ENCODE data around the gene CFAP300. TPM values are rescaled to one million over a fixed set of nuclear protein-coding genes. Genes with fewer than 3 reads are reported as not detected.

Gene CFAP300
- total RNA-seq, 1 donor from 2014 or later, result not detected

- Histone ChIP-seq H3K4me3 (no peak overlapping the region), H3K27me3 (no peaks in the 10 kb centered on the region), H3K27ac (no peak overlapping the region), H3K36me3 (no peaks in the 10 kb centered on the region), H3K9me3 (no peaks in the 10 kb centered on the region), H3K4me1 (no peaks in the 10 kb centered on the region)
- intact Hi-C loops (cut with DNase I), result no loop called here
- TF ChIP-seq, protein P1, sequence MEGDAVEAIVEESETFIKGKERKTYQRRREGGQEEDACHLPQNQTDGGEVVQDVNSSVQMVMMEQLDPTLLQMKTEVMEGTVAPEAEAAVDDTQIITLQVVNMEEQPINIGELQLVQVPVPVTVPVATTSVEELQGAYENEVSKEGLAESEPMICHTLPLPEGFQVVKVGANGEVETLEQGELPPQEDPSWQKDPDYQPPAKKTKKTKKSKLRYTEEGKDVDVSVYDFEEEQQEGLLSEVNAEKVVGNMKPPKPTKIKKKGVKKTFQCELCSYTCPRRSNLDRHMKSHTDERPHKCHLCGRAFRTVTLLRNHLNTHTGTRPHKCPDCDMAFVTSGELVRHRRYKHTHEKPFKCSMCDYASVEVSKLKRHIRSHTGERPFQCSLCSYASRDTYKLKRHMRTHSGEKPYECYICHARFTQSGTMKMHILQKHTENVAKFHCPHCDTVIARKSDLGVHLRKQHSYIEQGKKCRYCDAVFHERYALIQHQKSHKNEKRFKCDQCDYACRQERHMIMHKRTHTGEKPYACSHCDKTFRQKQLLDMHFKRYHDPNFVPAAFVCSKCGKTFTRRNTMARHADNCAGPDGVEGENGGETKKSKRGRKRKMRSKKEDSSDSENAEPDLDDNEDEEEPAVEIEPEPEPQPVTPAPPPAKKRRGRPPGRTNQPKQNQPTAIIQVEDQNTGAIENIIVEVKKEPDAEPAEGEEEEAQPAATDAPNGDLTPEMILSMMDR (IDR thresholded peaks at IDR 0.05), result no peak
- DNase-seq (ENCODE audit: low spot score in 2 of 2), result no peak
Observed at GRCh38 chr11:102062106-102062505, 14.9 kb downstream of the CFAP300 start.

DNA sequence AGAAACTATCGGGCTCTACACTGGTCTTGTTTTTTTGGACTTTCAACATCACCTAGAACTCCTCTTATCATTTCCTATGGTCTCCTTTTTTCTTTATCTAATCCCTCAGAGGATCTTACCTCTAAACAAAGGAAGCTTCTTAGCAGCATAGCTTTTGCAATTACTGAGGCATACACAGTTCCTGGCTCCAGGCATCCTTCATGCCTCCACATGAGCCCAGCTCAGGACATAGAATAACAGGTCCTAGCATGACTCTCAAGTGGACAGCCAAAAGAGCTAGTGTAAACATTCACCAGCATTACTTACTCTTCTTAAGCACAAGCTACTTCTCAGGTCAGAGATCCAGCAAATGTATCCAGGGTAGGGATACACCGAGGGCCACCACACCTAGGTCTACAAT is 17.1 kb downstream of the CFAP300 start:
- no peaks in the 10 kb centered on the region for H3K9me3 ChIP-seq
- H3K27me3 ChIP-seq, result no peaks in the 10 kb centered on the region
- no peak for DNase-seq (ENCODE audit: low spot score in 2 of 2)
- intact Hi-C loops (cut with DNase I), result no loop called here
- no peaks in the 10 kb centered on the region for H3K36me3 ChIP-seq
- H3K4me3 ChIP-seq, result no peak overlapping the region
- no peaks in the 10 kb centered on the region for H3K4me1 ChIP-seq
- TF ChIP-seq, protein P1 (IDR thresholded peaks at IDR 0.05), result no peak
- no peak overlapping the region for H3K27ac ChIP-seq

DNA sequence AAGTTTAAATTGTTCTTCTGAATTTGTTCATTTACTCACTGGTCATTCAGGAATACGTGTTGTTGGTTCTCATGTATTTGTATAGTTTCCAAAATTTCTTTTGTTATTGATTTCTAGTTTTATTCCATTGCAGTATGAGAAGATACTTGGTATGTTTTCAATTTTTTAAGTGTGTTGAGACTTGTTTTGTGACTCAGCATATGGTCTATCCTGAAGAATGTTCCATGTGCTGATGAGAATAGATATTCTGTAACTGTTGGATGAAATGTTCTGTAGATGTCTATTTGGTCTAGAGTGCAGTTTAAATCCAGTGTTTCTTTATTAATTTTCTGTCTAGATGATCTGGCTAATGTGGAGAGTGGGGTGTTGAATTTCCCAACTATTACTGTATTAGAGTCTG is 23.5 kb downstream of the CFAP300 start:
- no peaks in the 10 kb centered on the region for H3K36me3 ChIP-seq
- intact Hi-C loops (cut with DNase I), result no loop called here
- H3K9me3 ChIP-seq, result peaks cover 16 to 25% of the 10 kb centered on the region in 2 donors
- no peak for DNase-seq (ENCODE audit: low spot score in 2 of 2)
- TF ChIP-seq, protein P1 (IDR thresholded peaks at IDR 0.05), result no peak
- no peak overlapping the region for H3K27ac ChIP-seq
- H3K4me1 ChIP-seq, result no peaks in the 10 kb centered on the region
- H3K4me3 ChIP-seq, result no peak overlapping the region
- no peaks in the 10 kb centered on the region for H3K27me3 ChIP-seq

DNA sequence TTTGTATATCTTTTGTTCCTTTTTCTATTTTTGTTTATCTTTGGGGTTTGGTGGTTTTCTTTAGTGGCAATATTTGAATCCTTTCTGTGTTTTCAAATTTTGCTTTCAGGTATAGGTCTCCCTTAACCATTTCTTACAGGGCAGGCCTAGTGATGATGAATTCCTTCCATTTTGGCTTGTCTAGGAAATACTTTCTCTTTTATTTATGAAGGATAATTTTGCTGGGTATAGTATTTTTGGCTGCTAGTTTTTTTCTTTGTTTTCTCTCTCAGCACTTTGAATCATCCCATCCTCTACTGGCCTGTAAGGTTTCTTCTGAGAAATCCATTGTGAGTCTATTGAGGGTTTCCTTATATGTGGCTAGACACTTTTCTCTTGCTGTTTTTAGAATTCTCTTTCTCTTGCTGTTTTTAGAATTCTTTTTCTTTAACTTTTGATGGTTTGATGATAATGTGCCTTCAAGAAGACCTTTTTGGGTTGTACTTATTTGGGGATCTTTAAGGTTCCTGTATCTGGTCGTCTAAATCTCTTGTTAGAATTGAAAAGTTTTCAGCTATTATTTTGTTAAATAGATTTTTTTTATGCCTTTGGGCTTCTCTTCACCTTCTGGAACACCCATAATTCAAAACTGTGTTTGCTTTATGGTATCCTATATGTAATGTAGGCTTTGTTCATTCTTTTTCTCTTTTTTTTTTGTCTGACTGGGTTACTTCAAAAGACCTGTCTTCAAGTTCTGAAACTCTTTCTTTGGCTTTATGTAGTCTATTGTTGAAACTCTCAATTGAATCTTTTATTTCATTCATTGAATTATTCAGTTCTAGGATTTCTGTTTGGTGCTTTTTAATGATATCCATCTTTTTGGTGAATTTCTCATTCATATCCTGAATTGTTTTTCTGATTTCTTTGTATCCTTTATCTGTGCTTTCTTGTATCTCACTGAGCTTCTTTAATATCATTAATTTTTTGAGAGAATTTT is 24.5 kb downstream of the CFAP300 start:
- H3K4me1 ChIP-seq, result no peaks in the 10 kb centered on the region
- no peak for DNase-seq (ENCODE audit: low spot score in 2 of 2)
- H3K9me3 ChIP-seq, result peaks cover 16 to 25% of the 10 kb centered on the region in 2 donors
- no peaks in the 10 kb centered on the region for H3K27me3 ChIP-seq
- intact Hi-C loops (cut with DNase I), result no loop called here
- no peaks in the 10 kb centered on the region for H3K36me3 ChIP-seq
- TF ChIP-seq, protein P1 (IDR thresholded peaks at IDR 0.05), result no peak
- no peak overlapping the region for H3K4me3 ChIP-seq
- H3K27ac ChIP-seq, result no peak overlapping the region

DNA sequence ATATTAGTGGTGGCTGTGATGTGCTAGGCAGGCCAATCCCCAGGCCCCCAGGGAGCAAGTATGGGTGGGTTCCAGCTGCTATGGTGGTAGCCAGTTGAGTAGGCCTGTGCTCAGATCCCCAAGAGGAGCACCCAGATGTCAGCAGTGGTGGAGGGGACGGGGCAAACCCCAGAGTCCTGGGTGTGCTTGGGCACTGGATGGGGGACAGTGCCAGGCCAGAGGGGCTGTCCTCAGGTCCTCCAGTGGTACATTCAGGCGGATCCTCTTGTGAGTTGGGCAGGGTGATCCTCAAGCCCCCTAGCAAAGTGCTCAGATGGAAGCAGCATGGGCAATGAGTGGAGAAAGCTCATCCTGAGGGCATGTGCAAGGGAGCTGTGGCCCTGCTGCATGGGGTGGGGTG is 26.0 kb downstream of the CFAP300 start:
- Histone ChIP-seq H3K9me3 (peaks cover 16 to 25% of the 10 kb centered on the region in 2 donors), H3K27me3 (no peaks in the 10 kb centered on the region), H3K4me3 (no peak overlapping the region), H3K36me3 (no peaks in the 10 kb centered on the region), H3K27ac (no peak overlapping the region), H3K4me1 (no peaks in the 10 kb centered on the region)
- TF ChIP-seq, protein P1 (IDR thresholded peaks at IDR 0.05), result no peak
- no peak for DNase-seq (ENCODE audit: low spot score in 2 of 2)
- intact Hi-C loops (cut with DNase I), result no loop called here

All from ascending aorta (tissue), 2 donors.